NCI-H510A (cell line): ENCODE data around the gene FREM1.
A peak's percentile ranks its signal among the peaks of the same experiment; 100 is the strongest.

Experiments
- DNase-seq: peaks from one replicate; lab custom pipeline; 2025; lab: John Stamatoyannopoulos, UW

Gene FREM1

GRCh38 chr9:14881006-14881405, 29.2 kb downstream of the FREM1 start:
- DNase-seq, result no peak

GRCh38 chr9:14870090-14870489, 40.1 kb downstream of the FREM1 start:
- DNase-seq, result no peak

GRCh38 chr9:14869671-14870070, 40.6 kb downstream of the FREM1 start:
- DNase-seq, result no peak

GRCh38 chr9:14868772-14869583, 41.2 kb downstream of the FREM1 start:
- DNase-seq, result no peak

GRCh38 chr9:14868418-14868771, 41.8 kb downstream of the FREM1 start:
- DNase-seq, result no peak

GRCh38 chr9:14866200-14866749, 44.0 kb downstream of the FREM1 start:
- DNase-seq, result no peak

GRCh38 chr9:14864309-14864708, 45.9 kb downstream of the FREM1 start:
- no peak for DNase-seq

- DNase-seq, result no peak
Observed at GRCh38 chr9:14863402-14863801, 46.8 kb downstream of the FREM1 start.

GRCh38 chr9:14857449-14858305, 52.6 kb downstream of the FREM1 start:
- no peak for DNase-seq

GRCh38 chr9:14849851-14850250, 60.4 kb downstream of the FREM1 start:
- DNase-seq, result no peak

- no peak for DNase-seq
Observed at GRCh38 chr9:14849296-14849695, 60.9 kb downstream of the FREM1 start.

GRCh38 chr9:14846871-14847311, 63.3 kb downstream of the FREM1 start:
- DNase-seq, result no peak

- no peak for DNase-seq
Observed at GRCh38 chr9:14843163-14843562, 67.1 kb downstream of the FREM1 start.

- DNase-seq, result no peak
Observed at GRCh38 chr9:14842269-14842668, 68.0 kb downstream of the FREM1 start.

- DNase-seq, result no peak
Observed at GRCh38 chr9:14838701-14839100, 71.5 kb downstream of the FREM1 start.

GRCh38 chr9:14836885-14837284, 73.3 kb downstream of the FREM1 start:
- DNase-seq, result no peak

- DNase-seq, result no peak
Observed at GRCh38 chr9:14831661-14832060, 78.6 kb downstream of the FREM1 start.

GRCh38 chr9:14831074-14831473, 79.2 kb downstream of the FREM1 start:
- no peak for DNase-seq

GRCh38 chr9:14830057-14830456, 80.2 kb downstream of the FREM1 start:
- DNase-seq, result no peak

- DNase-seq, result no peak
Observed at GRCh38 chr9:14829204-14829603, 81.0 kb downstream of the FREM1 start.

- DNase-seq, result peak; percentile 39
Observed at GRCh38 chr9:14827805-14828204, 82.4 kb downstream of the FREM1 start.

- DNase-seq, result no peak
Observed at GRCh38 chr9:14824481-14824880, 85.7 kb downstream of the FREM1 start.

GRCh38 chr9:14823800-14824199, 86.4 kb downstream of the FREM1 start:
- no peak for DNase-seq
